Mucosa of stomach (tissue), 1 donor: Measurements from ENCODE around the gene LYST.
"Not testable (repeated sequence)": the region's sequence is repeated elsewhere in the genome, so short reads cannot be mapped to it uniquely, and the experiment has no call there.

ENCODE experiments used
- H3K27me3 ChIP-seq: one replicate; pipeline ENCODE4 v1.7.0; 2013; ENCODE audit warnings: mild to moderate bottlenecking, low read length; ENCODE audit not compliant: control insufficient read depth, insufficient read depth
- H3K36me3 ChIP-seq: one replicate; pipeline ENCODE4 v1.7.0; 2013; ENCODE audit warnings: low read length; ENCODE audit not compliant: control insufficient read depth, insufficient read depth
- H3K4me1 ChIP-seq: one replicate; pipeline ENCODE4 v1.7.0; 2013; ENCODE audit warnings: mild to moderate bottlenecking, low read length; ENCODE audit not compliant: control insufficient read depth, insufficient read depth
- H3K4me3 ChIP-seq: one replicate; pipeline ENCODE4 v1.7.0; 2013; ENCODE audit warnings: low read length
- H3K9ac ChIP-seq: one replicate; pipeline ENCODE4 v1.7.0; 2013; ENCODE audit warnings: mild to moderate bottlenecking, low read length, moderate library complexity
- H3K9me3 ChIP-seq: one replicate; pipeline ENCODE4 v1.7.0; 2013; ENCODE audit warnings: mild to moderate bottlenecking, low read length, moderate library complexity; ENCODE audit not compliant: control insufficient read depth
- donor health status: Pancreatic carcinoma.

LYST gene

GRCh38 chr1:235625831-235626230, 240.9 kb downstream of the LYST start:
- Histone ChIP-seq H3K4me3 (no peak overlapping the region), H3K4me1 (no peaks in the 10 kb centered on the region), H3K9ac (no peak overlapping the region), H3K9me3 (no peaks in the 10 kb centered on the region), H3K27me3 (no peaks in the 10 kb centered on the region), H3K36me3 (no peaks in the 10 kb centered on the region)

GRCh38 chr1:235625340-235625739, 241.4 kb downstream of the LYST start:
- no peaks in the 10 kb centered on the region for H3K9me3 ChIP-seq
- H3K4me3 ChIP-seq, result no peak overlapping the region
- no peaks in the 10 kb centered on the region for H3K4me1 ChIP-seq
- H3K36me3 ChIP-seq, result no peaks in the 10 kb centered on the region
- no peak overlapping the region for H3K9ac ChIP-seq
- H3K27me3 ChIP-seq, result no peaks in the 10 kb centered on the region

- no peaks in the 10 kb centered on the region for H3K4me1 ChIP-seq
- no peaks in the 10 kb centered on the region for H3K9me3 ChIP-seq
- no peaks in the 10 kb centered on the region for H3K27me3 ChIP-seq
- H3K4me3 ChIP-seq, result no peak overlapping the region
- no peaks in the 10 kb centered on the region for H3K36me3 ChIP-seq
- no peak overlapping the region for H3K9ac ChIP-seq
These were observed 241.9 kb downstream of the LYST start for GRCh38 chr1:235624721-235625333.

GRCh38 chr1:235622936-235623779, 243.5 kb downstream of the LYST start:
- Histone ChIP-seq H3K9ac (no peak overlapping the region), H3K4me1 (no peaks in the 10 kb centered on the region), H3K36me3 (no peaks in the 10 kb centered on the region), H3K9me3 (no peaks in the 10 kb centered on the region), H3K27me3 (no peaks in the 10 kb centered on the region), H3K4me3 (no peak overlapping the region)

GRCh38 chr1:235619149-235619548, 247.6 kb downstream of the LYST start:
- H3K9ac ChIP-seq, H3K9me3 ChIP-seq, H3K4me3 ChIP-seq, H3K4me1 ChIP-seq, H3K27me3 ChIP-seq, H3K36me3 ChIP-seq: not testable (repeated sequence)

- Histone ChIP-seq H3K4me3 (no peak overlapping the region), H3K9me3 (no peaks in the 10 kb centered on the region), H3K36me3 (no peaks in the 10 kb centered on the region), H3K9ac (no peak overlapping the region), H3K27me3 (no peaks in the 10 kb centered on the region), H3K4me1 (no peaks in the 10 kb centered on the region)
These were observed 248.9 kb downstream of the LYST start for GRCh38 chr1:235617808-235618207.

- Histone ChIP-seq H3K9me3 (no peaks in the 10 kb centered on the region), H3K9ac (no peak overlapping the region), H3K36me3 (no peaks in the 10 kb centered on the region), H3K4me3 (no peak overlapping the region), H3K4me1 (no peaks in the 10 kb centered on the region), H3K27me3 (no peaks in the 10 kb centered on the region)
These were observed 249.6 kb downstream of the LYST start for GRCh38 chr1:235617140-235617539.

- Histone ChIP-seq H3K36me3 (no peaks in the 10 kb centered on the region), H3K4me3 (no peak overlapping the region), H3K4me1 (no peaks in the 10 kb centered on the region), H3K27me3 (no peaks in the 10 kb centered on the region), H3K9me3 (no peaks in the 10 kb centered on the region), H3K9ac (no peak overlapping the region)
These were observed 252.2 kb downstream of the LYST start for GRCh38 chr1:235614442-235614954.

- H3K9me3 ChIP-seq, result no peaks in the 10 kb centered on the region
- H3K27me3 ChIP-seq, result no peaks in the 10 kb centered on the region
- H3K4me1 ChIP-seq, result no peaks in the 10 kb centered on the region
- no peak overlapping the region for H3K9ac ChIP-seq
- no peaks in the 10 kb centered on the region for H3K36me3 ChIP-seq
- no peak overlapping the region for H3K4me3 ChIP-seq
These were observed 253.1 kb downstream of the LYST start for GRCh38 chr1:235613602-235614001.

GRCh38 chr1:235612761-235613160, 253.9 kb downstream of the LYST start:
- Histone ChIP-seq H3K36me3 (no peaks in the 10 kb centered on the region), H3K4me3 (no peak overlapping the region), H3K9me3 (no peaks in the 10 kb centered on the region), H3K27me3 (no peaks in the 10 kb centered on the region), H3K4me1 (no peaks in the 10 kb centered on the region), H3K9ac (no peak overlapping the region)
